ENCODE results near the gene CACNA2D3. TPM values are rescaled to one million over a fixed set of nuclear protein-coding genes. Genes with fewer than 3 reads are reported as not detected.

Gene CACNA2D3
- total RNA-seq, 4 donors from 2014 or later: 0.30 to 9.6 (median 3.9) TPM

DNA sequence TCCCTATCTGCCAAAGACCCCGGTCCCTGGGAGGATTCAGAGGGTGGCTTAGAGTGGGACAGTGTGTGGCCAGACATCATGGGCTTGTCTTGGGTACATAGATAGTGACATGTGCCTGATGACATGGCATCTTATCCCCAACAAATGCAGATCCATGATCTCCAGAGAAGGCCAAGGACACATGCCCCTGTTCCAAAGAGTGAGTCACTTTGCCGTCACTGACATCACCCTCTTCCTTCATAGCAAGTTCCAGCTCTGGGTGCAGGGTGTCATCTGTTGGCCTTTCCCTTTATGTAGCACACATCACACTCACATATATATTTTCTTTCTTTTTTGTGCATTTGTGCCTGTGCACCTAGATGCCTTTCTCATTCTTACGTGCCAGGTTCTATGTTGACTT is 455.0 kb downstream of the CACNA2D3 start:
- Histone ChIP-seq H3K4me3 (no peak overlapping the region), H3K27me3 (no peaks in the 10 kb centered on the region), H3K4me1 (peaks cover 0 to 4% (median 0%) of the 10 kb centered on the region in 4 donors), H3K9me3 (no peaks in the 10 kb centered on the region), H3K36me3 (no peaks in the 10 kb centered on the region), H3K27ac (no peak overlapping the region)
- WGBS, 2 donors: 94 to 100% methylated on average over 3 of the region's 3 CpGs
- TF ChIP-seq POLR2A (IDR thresholded peaks at IDR 0.05) (no peak), CTCF (IDR thresholded peaks at IDR 0.05) (no peak), EP300 (IDR thresholded peaks at IDR 0.05) (no peak)
- DNase-seq (ENCODE audit: low spot score in 2 of 2): no peak

DNA sequence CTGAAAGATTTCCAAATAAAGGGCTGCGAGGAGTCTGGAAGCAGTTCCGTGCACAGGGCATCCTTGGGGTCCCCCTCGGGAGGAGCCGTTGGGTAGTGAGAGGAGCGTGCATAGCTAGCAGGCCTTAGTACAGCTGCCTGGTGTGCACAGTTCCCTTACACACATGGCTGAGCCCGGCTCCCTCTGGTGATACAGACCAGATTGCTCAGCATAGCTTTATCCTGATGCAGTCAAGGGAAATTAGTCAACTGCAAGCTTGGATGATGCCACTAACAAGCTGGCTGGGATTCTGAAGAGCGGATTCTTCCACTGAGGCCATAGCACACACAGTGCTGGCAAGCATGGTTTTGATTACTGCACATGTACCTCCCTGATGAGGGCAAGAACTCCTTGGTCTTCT is 456.1 kb downstream of the CACNA2D3 start:
- H3K4me1 ChIP-seq: peaks cover 0 to 4% (median 0%) of the 10 kb centered on the region in 4 donors
- no peak for DNase-seq (ENCODE audit: low spot score in 2 of 2)
- H3K27ac ChIP-seq: no peak overlapping the region
- no peaks in the 10 kb centered on the region for H3K36me3 ChIP-seq
- TF ChIP-seq EP300 (IDR thresholded peaks at IDR 0.05): no peak
- TF ChIP-seq POLR2A (IDR thresholded peaks at IDR 0.05): no peak
- no peak for TF ChIP-seq CTCF (IDR thresholded peaks at IDR 0.05)
- H3K9me3 ChIP-seq: no peaks in the 10 kb centered on the region
- no peaks in the 10 kb centered on the region for H3K27me3 ChIP-seq
- H3K4me3 ChIP-seq: no peak overlapping the region
- WGBS, 2 donors: 68 to 80% methylated on average over 7 of the region's 7 CpGs

- Histone ChIP-seq H3K36me3 (no peaks in the 10 kb centered on the region), H3K9me3 (no peaks in the 10 kb centered on the region), H3K4me1 (no peaks in the 10 kb centered on the region), H3K27me3 (no peaks in the 10 kb centered on the region), H3K27ac (no peak overlapping the region), H3K4me3 (no peak overlapping the region)
- TF ChIP-seq POLR2A (IDR thresholded peaks at IDR 0.05): no peak
- no peak for TF ChIP-seq EP300 (IDR thresholded peaks at IDR 0.05)
- no peak for TF ChIP-seq CTCF (IDR thresholded peaks at IDR 0.05)
- 90 to 91% methylated on average over 6 of the region's 6 CpGs for WGBS, 2 donors
- no peak for DNase-seq (ENCODE audit: low spot score in 2 of 2)
These were observed 458.1 kb downstream of the CACNA2D3 start for GRCh38 chr3:54580453-54580852.

DNA sequence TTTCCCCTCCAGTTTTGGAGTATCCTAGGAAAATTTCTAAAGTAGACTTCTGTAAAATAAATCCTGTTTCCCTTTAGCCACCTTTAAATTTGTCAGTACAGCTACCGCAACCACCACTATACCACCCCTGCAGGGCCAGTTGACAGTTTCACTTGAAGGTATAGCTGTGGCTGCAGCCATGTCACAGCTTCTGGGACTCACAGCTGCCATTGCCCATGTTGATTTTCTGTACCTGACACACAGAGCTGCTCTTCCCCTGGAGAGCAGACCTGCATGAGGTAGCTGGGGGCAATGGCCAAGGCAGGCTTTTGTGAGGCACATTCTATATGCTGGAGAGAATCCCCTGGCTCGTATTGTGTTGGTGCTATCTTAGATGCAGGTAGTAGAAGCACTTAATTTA is 460.1 kb downstream of the CACNA2D3 start:
- 81 to 89% methylated on average over 2 of the region's 2 CpGs for WGBS, 2 donors

DNA sequence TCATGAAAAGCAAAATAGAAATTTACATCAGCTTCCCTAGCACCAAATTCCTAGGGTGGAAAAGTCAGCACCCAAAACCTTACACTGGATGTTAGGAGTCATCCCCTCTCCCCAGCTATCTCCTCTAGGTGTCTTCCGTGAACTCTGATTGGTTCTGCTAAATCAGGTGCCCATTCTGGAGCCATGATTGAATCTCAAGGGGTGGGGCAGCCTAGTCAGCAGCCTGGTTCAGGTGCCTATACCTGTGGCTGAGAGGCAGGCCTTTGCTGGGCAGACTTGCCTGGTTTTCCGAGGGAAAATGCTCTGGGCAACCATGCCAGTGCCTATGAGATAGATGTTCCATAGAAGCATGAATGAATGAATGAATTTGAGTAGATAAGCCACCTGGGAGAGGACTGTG is 468.8 kb downstream of the CACNA2D3 start:
- no peak for DNase-seq (ENCODE audit: low spot score in 2 of 2)
- no peaks in the 10 kb centered on the region for H3K9me3 ChIP-seq
- no peaks in the 10 kb centered on the region for H3K4me1 ChIP-seq
- no peak overlapping the region for H3K4me3 ChIP-seq
- WGBS, 2 donors: 96 to 100% methylated on average over 2 of the region's 2 CpGs
- H3K27me3 ChIP-seq: no peaks in the 10 kb centered on the region
- H3K36me3 ChIP-seq: no peaks in the 10 kb centered on the region
- no peak for TF ChIP-seq POLR2A (IDR thresholded peaks at IDR 0.05)
- no peak for TF ChIP-seq CTCF (IDR thresholded peaks at IDR 0.05)
- no peak for TF ChIP-seq EP300 (IDR thresholded peaks at IDR 0.05)
- H3K27ac ChIP-seq: no peak overlapping the region

More for the DNA sequence above, 460.1 kb downstream of the CACNA2D3 start:
- Histone ChIP-seq H3K27me3 (no peaks in the 10 kb centered on the region), H3K9me3 (no peaks in the 10 kb centered on the region), H3K36me3 (no peaks in the 10 kb centered on the region), H3K27ac (no peak overlapping the region), H3K4me1 (no peaks in the 10 kb centered on the region), H3K4me3 (no peak overlapping the region)
- no peak for DNase-seq (ENCODE audit: low spot score in 2 of 2)
- TF ChIP-seq EP300 (IDR thresholded peaks at IDR 0.05) (no peak), CTCF (IDR thresholded peaks at IDR 0.05) (no peak), POLR2A (IDR thresholded peaks at IDR 0.05) (no peak)

Data from tibial nerve (tissue), 4 donors.